Activated B cell treated with CpG ODN at 0.5 μM for 24 hours (primary cell): ENCODE results near the gene PIEZO1. TPM values are rescaled to one million over a fixed set of nuclear protein-coding genes. Genes with fewer than 3 reads are reported as not detected.
"Not testable (repeated sequence)": the region's sequence is repeated elsewhere in the genome, so short reads cannot be mapped to it uniquely, and the experiment has no call there.

Experiments used
- ATAC-seq: fragments of 200-7000 bp; cut with Tn5 transposase; one replicate; pipeline ENCODE4 v1.10.0; 2021; ENCODE audit warnings: low read depth, mild to moderate bottlenecking, moderate library complexity
- CTCF ChIA-PET: fragments of 350-600 bp; sonication (Branson Sonifier 250); formaldehyde crosslinking; loops from one replicate; lab custom pipeline; 2021; ENCODE audit warnings: antibody characterized with exemption; lab: Charles Lee
- POLR2A ChIA-PET: fragments of 350-600 bp; sonication (Branson Sonifier 250); formaldehyde crosslinking; loops from one replicate; lab custom pipeline; 2021; ENCODE audit warnings: antibody characterized with exemption; lab: Charles Lee
- DNase-seq: peaks from one replicate; pipeline ENCODE4 v3.0.0; 2022
- H3K27ac Mint-ChIP-seq: one replicate; pipeline ENCODE4 v1.8.0; 2020; ENCODE audit warnings: mixed read lengths
- H3K27me3 Mint-ChIP-seq: one replicate; pipeline ENCODE4 v1.8.0; 2021; ENCODE audit warnings: mixed read lengths
- H3K36me3 Mint-ChIP-seq: one replicate; pipeline ENCODE4 v1.8.0; 2021; ENCODE audit warnings: low read depth, mixed read lengths
- H3K4me1 Mint-ChIP-seq: one replicate; pipeline ENCODE4 v1.8.0; 2021; ENCODE audit warnings: mixed read lengths
- H3K4me3 Mint-ChIP-seq: one replicate; pipeline ENCODE4 v1.8.0; 2020; ENCODE audit warnings: mild to moderate bottlenecking, mixed read lengths
- H3K9me3 Mint-ChIP-seq: one replicate; pipeline ENCODE4 v1.8.0; 2020; ENCODE audit warnings: mixed read lengths
- CTCF ChIP-seq: fragments of 200-600 bp; IDR thresholded peaks from one replicate; pipeline ENCODE4 v1.8.0; 2022; ENCODE audit warnings: antibody characterized with exemption, mild to moderate bottlenecking
- intact Hi-C: fragments of 100-400 bp; cut with micrococcal nuclease; formaldehyde crosslinking; loops from one replicate; pipeline ENCODE4 v1.15.1; 2024
- total RNA-seq: library from RNA; stranded (reverse); gene quantifications from 2 replicates; pipeline ENCODE4 v1.2.3, GENCODE V29; 2022

Gene PIEZO1
- total RNA-seq, 1 donor from 2014 or later: 85.9 TPM

GRCh38 chr16:88775825-88776224 lies 9.2 kb downstream of the PIEZO1 start:
- H3K4me1 Mint-ChIP-seq: peaks cover 44% of the 10 kb centered on the region
- H3K4me3 Mint-ChIP-seq: no peak overlapping the region
- POLR2A ChIA-PET: interaction anchor here (0.7 kb wide), 1 partner anchor 1230 kb away, joined by 6 read pairs; no protein-coding TSS in a partner anchor

GRCh38 chr16:88774544-88775393 lies 10.3 kb downstream of the PIEZO1 start:
- no peak for TF ChIP-seq CTCF
- Mint-ChIP-seq H3K27me3 (no peaks in the 10 kb centered on the region), H3K4me1 (peaks cover 43% of the 10 kb centered on the region), H3K36me3 (peaks cover 3% of the 10 kb centered on the region), H3K4me3 (no peak overlapping the region), H3K9me3 (no peaks in the 10 kb centered on the region), H3K27ac (no peak overlapping the region)
- CTCF ChIA-PET: interaction anchor here (1.2 to 1.5 kb wide), 2 partner anchors 18 to 37 kb away, joined by 3 to 5 read pairs; no protein-coding TSS in a partner anchor
- POLR2A ChIA-PET: interaction anchor here (0.7 kb wide), 1 partner anchor 10 kb away, joined by 9 read pairs; no protein-coding TSS in a partner anchor
- DNase-seq (no peak), ATAC-seq (no peak)
- intact Hi-C loops: no loop called here

More at GRCh38 chr16:88775825-88776224, 9.2 kb downstream of the PIEZO1 start:
- no peak for TF ChIP-seq CTCF
- Mint-ChIP-seq H3K9me3 (no peaks in the 10 kb centered on the region), H3K27me3 (no peaks in the 10 kb centered on the region), H3K36me3 (peaks cover 3% of the 10 kb centered on the region), H3K27ac (no peak overlapping the region)
- intact Hi-C loops: no loop called here
- ATAC-seq: no peak
- no peak for DNase-seq
- CTCF ChIA-PET: no interaction called here

GRCh38 chr16:88773812-88774291 lies 11.2 kb downstream of the PIEZO1 start:
- peaks cover 45% of the 10 kb centered on the region for H3K4me1 Mint-ChIP-seq
- ChIA-PET POLR2A (interaction anchor here (1.3 kb wide), 1 partner anchor 28 kb away, joined by 4 read pairs; no protein-coding TSS in a partner anchor), CTCF (interaction anchor here (1.2 to 1.5 kb wide), 2 partner anchors 17 to 36 kb away, joined by 3 to 5 read pairs; no protein-coding TSS in a partner anchor)
- ATAC-seq (no peak), DNase-seq (no peak)
- intact Hi-C loops: no loop called here
- H3K4me3 Mint-ChIP-seq: no peak overlapping the region
- no peak for TF ChIP-seq CTCF
- no peak overlapping the region for H3K27ac Mint-ChIP-seq
- H3K9me3 Mint-ChIP-seq: no peaks in the 10 kb centered on the region
- peaks cover 3% of the 10 kb centered on the region for H3K36me3 Mint-ChIP-seq
- H3K27me3 Mint-ChIP-seq: no peaks in the 10 kb centered on the region

- Mint-ChIP-seq H3K4me3 (no peak overlapping the region), H3K36me3 (peaks cover 3% of the 10 kb centered on the region), H3K27ac (no peak overlapping the region), H3K27me3 (no peaks in the 10 kb centered on the region), H3K4me1 (peaks cover 42% of the 10 kb centered on the region), H3K9me3 (no peaks in the 10 kb centered on the region)
- no peak for TF ChIP-seq CTCF
- POLR2A ChIA-PET: interaction anchor here (1.3 to 1.7 kb wide), 2 partner anchors 8 to 27 kb away, joined by 4 to 10 read pairs; no protein-coding TSS in a partner anchor
- CTCF ChIA-PET: interaction anchor here (0.8 to 1.5 kb wide), 3 partner anchors 17 to 36 kb away, joined by 3 to 5 read pairs (median 4); no protein-coding TSS in a partner anchor
- DNase-seq: no peak
- intact Hi-C loops: loop anchor here (1.0 kb wide), 1 partner anchor 8 kb away; no protein-coding TSS in a partner anchor
- ATAC-seq: no peak
Observed at GRCh38 chr16:88772871-88773811, 11.9 kb downstream of the PIEZO1 start.

GRCh38 chr16:88771781-88772180 lies 13.2 kb downstream of the PIEZO1 start:
- H3K4me3 Mint-ChIP-seq, ATAC-seq, H3K27ac Mint-ChIP-seq, H3K9me3 Mint-ChIP-seq, H3K27me3 Mint-ChIP-seq, H3K36me3 Mint-ChIP-seq, DNase-seq: not testable (repeated sequence)
- intact Hi-C loops: loop anchor here (1.0 kb wide), 1 partner anchor 10 kb away; no protein-coding TSS in a partner anchor
- ChIA-PET CTCF (interaction anchor here (2.6 kb wide), 1 partner anchor 8 kb away, joined by 9 read pairs; no protein-coding TSS in a partner anchor), POLR2A (interaction anchor here (0.7 to 3.4 kb wide), 3 partner anchors 9 to 41 kb away, joined by 4 to 14 read pairs (median 10); no protein-coding TSS in a partner anchor)
- peaks cover 50% of the 10 kb centered on the region for H3K4me1 Mint-ChIP-seq
